GM23248 (cell line): ENCODE measurements around the gene OCIAD1. TPM values are rescaled to one million over a fixed set of nuclear protein-coding genes. Genes with fewer than 3 reads are reported as not detected.

Experiments used
- DNase-seq: peaks from one replicate; pipeline ENCODE4 v3.0.0-alpha.2; 2015
- H2AFZ ChIP-seq: fragments of 200-600 bp; sonication (generic); 2 replicates; pipeline ENCODE4 v1.6.1; 2016; ENCODE audit warnings: antibody characterized with exemption
- H3F3A ChIP-seq: fragments of 200-600 bp; sonication (generic); 2 replicates; pipeline ENCODE4 v1.6.1; 2016; ENCODE audit warnings: mild to moderate bottlenecking, antibody characterized with exemption, mixed run types; ENCODE audit not compliant: insufficient read depth
- H3K27ac ChIP-seq: fragments of 200-600 bp; sonication (generic); 2 replicates; pipeline ENCODE4 v1.5.1; 2016; ENCODE audit warnings: mild to moderate bottlenecking
- H3K27me3 ChIP-seq: fragments of 200-600 bp; sonication (generic); replicated peaks from 2 replicates; pipeline ENCODE4 v1.6.1; 2016; ENCODE audit warnings: mild to moderate bottlenecking; ENCODE audit not compliant: insufficient read depth
- H3K36me3 ChIP-seq: fragments of 200-600 bp; sonication (generic); 2 replicates; pipeline ENCODE4 v1.6.1; 2016; ENCODE audit warnings: low read depth, mild to moderate bottlenecking
- H3K4me1 ChIP-seq: fragments of 200-600 bp; sonication (generic); 2 replicates; pipeline ENCODE4 v1.6.1; 2016; ENCODE audit warnings: mild to moderate bottlenecking; ENCODE audit not compliant: insufficient read depth
- H3K4me2 ChIP-seq: fragments of 200-600 bp; sonication (generic); one replicate; pipeline ENCODE4 v1.6.1; 2016; ENCODE audit warnings: mild to moderate bottlenecking; ENCODE audit not compliant: unreplicated experiment
- H3K4me3 ChIP-seq: fragments of 200-600 bp; sonication (generic); 2 replicates; pipeline ENCODE4 v1.5.1; 2016; ENCODE audit warnings: mild to moderate bottlenecking
- H3K79me2 ChIP-seq: fragments of 200-600 bp; sonication (generic); 2 replicates; pipeline ENCODE4 v1.6.1; 2016; ENCODE audit warnings: mild to moderate bottlenecking; ENCODE audit not compliant: insufficient read depth
- H3K9ac ChIP-seq: fragments of 200-600 bp; sonication (generic); 2 replicates; pipeline ENCODE4 v1.6.1; 2016; ENCODE audit warnings: mild to moderate bottlenecking
- H3K9me2 ChIP-seq: fragments of 200-600 bp; sonication (generic); 2 replicates; pipeline ENCODE4 v1.6.1; 2016; ENCODE audit warnings: mixed run types, mild to moderate bottlenecking, moderate library complexity; ENCODE audit not compliant: insufficient read depth
- H3K9me3 ChIP-seq: fragments of 200-600 bp; sonication (generic); one replicate; pipeline ENCODE4 v1.6.1; 2017; ENCODE audit warnings: low read depth
- H4K20me1 ChIP-seq: fragments of 200-600 bp; sonication (generic); 2 replicates; pipeline ENCODE4 v1.6.0; 2016; ENCODE audit not compliant: insufficient read depth
- EZH2 ChIP-seq: fragments of 200-600 bp; sonication (generic); IDR thresholded peaks from 2 replicates; pipeline ENCODE4 v1.6.1; 2018; ENCODE audit warnings: antibody characterized with exemption, mild to moderate bottlenecking; ENCODE audit not compliant: insufficient read depth, poor library complexity, severe bottlenecking
- EZH2phosphoT487 ChIP-seq: fragments of 200-600 bp; sonication (generic); IDR thresholded peaks from 2 replicates; pipeline ENCODE4 v1.6.1; 2018; ENCODE audit warnings: antibody characterized with exemption, moderate library complexity, mild to moderate bottlenecking, low read depth; ENCODE audit not compliant: insufficient read depth
- WGBS, 2 experiments: methylation state at CpG; one replicate each; pipeline ENCODE4 v1.1.6; 2015 to 2017; ENCODE audit warnings: low lambda C conversion rate in 2 of 2, low coverage in 1 of 2; ENCODE audit errors: missing lambda C conversion rate in 2 of 2; 5-methylcytosine and 5-hydroxymethylcytosine counted together
- in situ Hi-C: fragments of 300-500 bp; cut with MboI; formaldehyde crosslinking; loops from 2 replicates; pipeline ENCODE4 v1.15.0; 2020
- polyA plus RNA-seq: library from polyadenylated mRNA; unstranded; fragments of >200 nt; fragmentation: Nextera tagmentation; extraction: Ambion mirVana; gene quantifications from 2 replicates; pipeline ENCODE4 v1.2.1, GENCODE V29; 2016
- total RNA-seq: library from RNA; depleted of rRNA; stranded (reverse); fragments of >200 nt; shearing (Covaris generic); gene quantifications from 2 replicates; pipeline ENCODE4 v1.2.3, GENCODE V29; 2014

OCIAD1 gene
- total and polyA plus RNA-seq, 2 experiments from 2014 or later: 88.9 to 151 TPM

GRCh38 chr4:48891028-48891619, 60.2 kb downstream of the OCIAD1 start:
- H4K20me1 ChIP-seq: no peaks in the 10 kb centered on the region
- H3K4me3 ChIP-seq: no peak overlapping the region
- no peaks in the 10 kb centered on the region for H3K9me3 ChIP-seq
- no peak overlapping the region for H2AFZ ChIP-seq
- H3K27ac ChIP-seq: no peak overlapping the region
- H3K4me2 ChIP-seq: no peak overlapping the region
- no peaks in the 10 kb centered on the region for H3K27me3 ChIP-seq
- H3K4me1 ChIP-seq: no peaks in the 10 kb centered on the region
- no peak for DNase-seq
- in situ Hi-C loops: no loop called here
- H3K9me2 ChIP-seq: no peaks in the 10 kb centered on the region
- no peaks in the 10 kb centered on the region for H3F3A ChIP-seq
- H3K79me2 ChIP-seq: no peaks in the 10 kb centered on the region
- no peak overlapping the region for H3K9ac ChIP-seq
- no peaks in the 10 kb centered on the region for H3K36me3 ChIP-seq
- TF ChIP-seq EZH2phosphoT487 (no peak), EZH2 (no peak)

GRCh38 chr4:48896845-48897244, 66.0 kb downstream of the OCIAD1 start:
- Histone ChIP-seq H3K4me3 (no peak overlapping the region), H3F3A (no peaks in the 10 kb centered on the region), H3K79me2 (no peaks in the 10 kb centered on the region), H3K9ac (no peak overlapping the region), H4K20me1 (no peaks in the 10 kb centered on the region), H3K36me3 (no peaks in the 10 kb centered on the region), H3K27ac (no peak overlapping the region), H3K27me3 (no peaks in the 10 kb centered on the region), H3K4me1 (no peaks in the 10 kb centered on the region), H3K9me2 (no peaks in the 10 kb centered on the region), H2AFZ (no peak overlapping the region), H3K4me2 (no peak overlapping the region), H3K9me3 (no peaks in the 10 kb centered on the region)
- no peak for DNase-seq
- in situ Hi-C loops: no loop called here
- WGBS, 2 experiments: 85 to 91% methylated on average over 3 of the region's 3 CpGs
- TF ChIP-seq EZH2 (no peak), EZH2phosphoT487 (no peak)

- Histone ChIP-seq H3K4me3 (no peak overlapping the region), H3K27me3 (no peaks in the 10 kb centered on the region), H3K4me1 (no peaks in the 10 kb centered on the region), H3K9me3 (no peaks in the 10 kb centered on the region), H3K4me2 (no peak overlapping the region), H3K9ac (no peak overlapping the region), H4K20me1 (no peaks in the 10 kb centered on the region), H3K36me3 (no peaks in the 10 kb centered on the region), H3K9me2 (no peaks in the 10 kb centered on the region), H3K79me2 (no peaks in the 10 kb centered on the region), H3K27ac (no peak overlapping the region), H3F3A (no peaks in the 10 kb centered on the region), H2AFZ (no peak overlapping the region)
- WGBS, 2 experiments: 95 to 97% methylated on average over 5 of the region's 5 CpGs
- DNase-seq: no peak
- in situ Hi-C loops: no loop called here
- TF ChIP-seq EZH2phosphoT487 (no peak), EZH2 (no peak)
Measured at GRCh38 chr4:48898733-48899431, 68.0 kb downstream of the OCIAD1 start.

GRCh38 chr4:48899432-48899749, 68.5 kb downstream of the OCIAD1 start:
- Histone ChIP-seq H3K4me3 (no peak overlapping the region), H3K27me3 (no peaks in the 10 kb centered on the region), H4K20me1 (no peaks in the 10 kb centered on the region), H2AFZ (no peak overlapping the region), H3K4me2 (no peak overlapping the region), H3K9ac (no peak overlapping the region), H3K4me1 (no peaks in the 10 kb centered on the region; the same call in 1 of the 2 replicates), H3K27ac (no peak overlapping the region), H3K9me2 (no peaks in the 10 kb centered on the region), H3K36me3 (no peaks in the 10 kb centered on the region), H3K79me2 (no peaks in the 10 kb centered on the region), H3K9me3 (no peaks in the 10 kb centered on the region), H3F3A (no peaks in the 10 kb centered on the region)
- DNase-seq: no peak
- WGBS, 2 experiments: 41 to 52% methylated on average over 1 of the region's 1 CpG
- TF ChIP-seq EZH2phosphoT487 (no peak), EZH2 (no peak)
- in situ Hi-C loops: no loop called here

- no peaks in the 10 kb centered on the region for H3K9me3 ChIP-seq
- H3K4me1 ChIP-seq: peaks cover 5% of the 10 kb centered on the region; the same call in 1 of the 2 replicates
- no peaks in the 10 kb centered on the region for H3K79me2 ChIP-seq
- no peaks in the 10 kb centered on the region for H3K27me3 ChIP-seq
- H3F3A ChIP-seq: no peaks in the 10 kb centered on the region
- H3K9me2 ChIP-seq: no peaks in the 10 kb centered on the region
- H3K4me2 ChIP-seq: no peak overlapping the region
- no peaks in the 10 kb centered on the region for H3K36me3 ChIP-seq
- no peak overlapping the region for H3K9ac ChIP-seq
- H3K4me3 ChIP-seq: no peak overlapping the region
- WGBS, 2 experiments: 90 to 91% methylated on average over 4 of the region's 4 CpGs
- no peak overlapping the region for H3K27ac ChIP-seq
- no peaks in the 10 kb centered on the region for H4K20me1 ChIP-seq
- in situ Hi-C loops: no loop called here
- TF ChIP-seq EZH2: no peak
- no peak for TF ChIP-seq EZH2phosphoT487
- no peak for DNase-seq
- H2AFZ ChIP-seq: no peak overlapping the region
Measured at GRCh38 chr4:48899950-48900349, 69.1 kb downstream of the OCIAD1 start.
